SK-N-SH (cell line): ENCODE data around the gene TTC5.

Source experiments
- CHD2 ChIP-seq: fragments of 150-350 bp; IDR thresholded peaks from 2 replicates; pipeline ENCODE4 v1.6.1; 2018; ENCODE audit warnings: low read length; ENCODE audit not compliant: partially characterized antibody
- EP300 ChIP-seq, 2 experiments: IDR thresholded peaks; 2 replicates each; pipeline versions ENCODE4 v1.4.0 to v1.6.1; 2012; ENCODE audit warnings: borderline replicate concordance in 1 of 2, low read depth in 1 of 2, low read length in 1 of 2
- EZH2phosphoT487 ChIP-seq: fragments of 200-600 bp; sonication (generic); IDR thresholded peaks from 2 replicates; pipeline ENCODE4 v1.6.1; 2017; ENCODE audit warnings: low read depth, mixed run types, mild to moderate bottlenecking, antibody characterized with exemption, moderate library complexity, borderline replicate concordance
- GABPA ChIP-seq: IDR thresholded peaks from 2 replicates; pipeline ENCODE4 v1.4.0; 2012; ENCODE audit warnings: low read depth, mild to moderate bottlenecking
- IRF3 ChIP-seq: fragments of 150-350 bp; IDR thresholded peaks from 2 replicates; pipeline ENCODE4 v1.6.1; 2016; ENCODE audit warnings: mild to moderate bottlenecking, low read depth, low read length
- MAX ChIP-seq: IDR thresholded peaks from 2 replicates; pipeline ENCODE4 v1.4.0; 2012; ENCODE audit warnings: low read depth
- PBX3 ChIP-seq: IDR thresholded peaks from 2 replicates; pipeline ENCODE4; 2012
- POLR2AphosphoS5 ChIP-seq: IDR thresholded peaks from 2 replicates; pipeline ENCODE4 v1.6.1; 2012; ENCODE audit warnings: low read depth, low read length
- TAF1 ChIP-seq: IDR thresholded peaks from 2 replicates; pipeline ENCODE4 v1.6.1; 2012; ENCODE audit warnings: low read depth, mild to moderate bottlenecking, low read length, moderate library complexity, borderline replicate concordance
- USF2 ChIP-seq: fragments of 150-350 bp; IDR thresholded peaks from 2 replicates; pipeline ENCODE4 v1.6.1; 2017; ENCODE audit warnings: antibody characterized with exemption, low read length, low read depth, borderline replicate concordance
- TF ChIP-seq, protein P1 (sequence below): fragments of 200-600 bp; sonication (generic); IDR thresholded peaks from 2 replicates; pipeline ENCODE4 v1.6.1; 2017; ENCODE audit warnings: antibody characterized with exemption, mild to moderate bottlenecking, moderate library complexity
- TF ChIP-seq, protein P2 (sequence below): IDR thresholded peaks from 2 replicates; pipeline ENCODE4 v1.4.0; 2012; ENCODE audit warnings: low read depth, borderline replicate concordance

DNA sequence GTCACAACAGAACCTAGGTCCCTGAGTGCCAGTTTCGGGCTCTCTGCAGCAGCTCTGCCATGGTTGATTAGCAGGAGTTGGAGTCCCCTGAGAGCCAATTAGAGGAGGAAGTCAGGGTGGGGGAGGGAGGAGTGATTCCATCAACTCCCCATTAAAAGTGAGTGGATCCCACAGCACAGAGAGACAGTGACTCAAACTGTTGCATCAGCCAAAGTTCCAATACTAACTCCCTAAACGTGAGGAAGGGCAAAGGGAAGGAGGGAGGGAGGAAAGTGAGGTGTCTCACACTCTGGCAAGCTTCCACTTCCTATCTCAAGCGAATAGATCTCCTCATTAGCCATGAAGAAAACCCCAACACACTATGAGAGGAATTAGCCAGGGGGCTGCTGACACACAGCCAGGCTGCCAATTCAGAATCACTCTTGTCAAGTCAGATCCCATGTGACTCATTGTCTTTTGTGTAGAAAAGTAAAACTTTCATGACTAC, 43.1 kb downstream of the TTC5 start:
- TF ChIP-seq GABPA (no peak), TAF1 (no peak), IRF3 (no peak), POLR2AphosphoS5 (no peak), EZH2phosphoT487 (no peak), USF2 (no peak), MAX (no peak), PBX3 (no peak), CHD2 (no peak), EP300 (IDR thresholded peaks at IDR 0.05; ENCODE audit: borderline replicate concordance in 1 of 2, low read depth in 1 of 2, low read length in 1 of 2) (no peak)
- TF ChIP-seq, protein P1, sequence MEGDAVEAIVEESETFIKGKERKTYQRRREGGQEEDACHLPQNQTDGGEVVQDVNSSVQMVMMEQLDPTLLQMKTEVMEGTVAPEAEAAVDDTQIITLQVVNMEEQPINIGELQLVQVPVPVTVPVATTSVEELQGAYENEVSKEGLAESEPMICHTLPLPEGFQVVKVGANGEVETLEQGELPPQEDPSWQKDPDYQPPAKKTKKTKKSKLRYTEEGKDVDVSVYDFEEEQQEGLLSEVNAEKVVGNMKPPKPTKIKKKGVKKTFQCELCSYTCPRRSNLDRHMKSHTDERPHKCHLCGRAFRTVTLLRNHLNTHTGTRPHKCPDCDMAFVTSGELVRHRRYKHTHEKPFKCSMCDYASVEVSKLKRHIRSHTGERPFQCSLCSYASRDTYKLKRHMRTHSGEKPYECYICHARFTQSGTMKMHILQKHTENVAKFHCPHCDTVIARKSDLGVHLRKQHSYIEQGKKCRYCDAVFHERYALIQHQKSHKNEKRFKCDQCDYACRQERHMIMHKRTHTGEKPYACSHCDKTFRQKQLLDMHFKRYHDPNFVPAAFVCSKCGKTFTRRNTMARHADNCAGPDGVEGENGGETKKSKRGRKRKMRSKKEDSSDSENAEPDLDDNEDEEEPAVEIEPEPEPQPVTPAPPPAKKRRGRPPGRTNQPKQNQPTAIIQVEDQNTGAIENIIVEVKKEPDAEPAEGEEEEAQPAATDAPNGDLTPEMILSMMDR: no peak
- TF ChIP-seq, protein P2, sequence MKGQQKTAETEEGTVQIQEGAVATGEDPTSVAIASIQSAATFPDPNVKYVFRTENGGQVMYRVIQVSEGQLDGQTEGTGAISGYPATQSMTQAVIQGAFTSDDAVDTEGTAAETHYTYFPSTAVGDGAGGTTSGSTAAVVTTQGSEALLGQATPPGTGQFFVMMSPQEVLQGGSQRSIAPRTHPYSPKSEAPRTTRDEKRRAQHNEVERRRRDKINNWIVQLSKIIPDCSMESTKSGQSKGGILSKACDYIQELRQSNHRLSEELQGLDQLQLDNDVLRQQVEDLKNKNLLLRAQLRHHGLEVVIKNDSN: no peak
